ENCODE data around the gene SCUBE1.

DNA sequence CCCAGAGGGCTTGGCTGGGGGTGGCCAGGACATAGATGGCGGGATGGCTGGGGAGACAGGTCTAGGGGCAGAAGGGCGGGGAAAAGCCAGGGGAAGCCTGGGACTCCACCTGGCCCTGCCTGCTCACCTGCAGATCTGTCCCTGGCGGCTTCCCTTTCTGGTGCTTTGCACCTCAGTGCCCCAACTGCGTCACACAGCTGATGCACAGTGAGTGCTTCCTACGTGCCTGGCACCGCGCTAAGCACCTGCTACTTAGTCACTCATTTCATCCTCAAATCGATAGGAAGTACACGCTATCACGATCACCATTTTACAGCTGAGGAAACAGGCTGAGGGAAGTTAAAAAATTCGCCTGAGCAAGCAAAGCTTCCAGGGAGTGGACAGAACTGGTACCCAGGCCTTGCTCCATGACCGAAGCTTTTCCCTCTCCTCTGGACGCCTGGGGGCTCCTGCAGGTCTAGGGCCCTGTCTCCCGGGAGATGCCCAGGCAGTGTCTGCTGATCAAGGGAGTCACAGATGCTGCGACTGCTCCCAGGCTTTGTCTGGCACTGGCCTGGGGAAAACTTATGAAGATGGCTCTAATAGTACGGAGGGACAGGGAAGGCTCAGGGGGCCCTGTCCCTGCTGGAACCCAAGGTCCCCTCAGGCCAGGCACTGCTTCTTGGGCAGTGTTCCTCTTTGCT is 93.2 kb downstream of the SCUBE1 start:
- TF ChIP-seq EZH2 (IDR thresholded peaks at IDR 0.05; ENCODE audit: low read depth, low read length, severe bottlenecking): no peak
- TF ChIP-seq, protein P1, sequence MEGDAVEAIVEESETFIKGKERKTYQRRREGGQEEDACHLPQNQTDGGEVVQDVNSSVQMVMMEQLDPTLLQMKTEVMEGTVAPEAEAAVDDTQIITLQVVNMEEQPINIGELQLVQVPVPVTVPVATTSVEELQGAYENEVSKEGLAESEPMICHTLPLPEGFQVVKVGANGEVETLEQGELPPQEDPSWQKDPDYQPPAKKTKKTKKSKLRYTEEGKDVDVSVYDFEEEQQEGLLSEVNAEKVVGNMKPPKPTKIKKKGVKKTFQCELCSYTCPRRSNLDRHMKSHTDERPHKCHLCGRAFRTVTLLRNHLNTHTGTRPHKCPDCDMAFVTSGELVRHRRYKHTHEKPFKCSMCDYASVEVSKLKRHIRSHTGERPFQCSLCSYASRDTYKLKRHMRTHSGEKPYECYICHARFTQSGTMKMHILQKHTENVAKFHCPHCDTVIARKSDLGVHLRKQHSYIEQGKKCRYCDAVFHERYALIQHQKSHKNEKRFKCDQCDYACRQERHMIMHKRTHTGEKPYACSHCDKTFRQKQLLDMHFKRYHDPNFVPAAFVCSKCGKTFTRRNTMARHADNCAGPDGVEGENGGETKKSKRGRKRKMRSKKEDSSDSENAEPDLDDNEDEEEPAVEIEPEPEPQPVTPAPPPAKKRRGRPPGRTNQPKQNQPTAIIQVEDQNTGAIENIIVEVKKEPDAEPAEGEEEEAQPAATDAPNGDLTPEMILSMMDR (IDR thresholded peaks at IDR 0.05; ENCODE audit: control extremely low read depth in 1 of 3, insufficient read depth in 1 of 3, low read depth in 1 of 3, low read length in 3 of 3): no peak
